HCEC 1CT (cell line): ENCODE measurements around the gene RTN4IP1.
"Not testable (repeated sequence)": the region's sequence is repeated elsewhere in the genome, so short reads cannot be mapped to it uniquely, and the experiment has no call there.

Source experiments
- DNase-seq: peaks from one replicate; pipeline ENCODE4 v3.0.0-alpha.2; 2017

RTN4IP1 gene

DNA sequence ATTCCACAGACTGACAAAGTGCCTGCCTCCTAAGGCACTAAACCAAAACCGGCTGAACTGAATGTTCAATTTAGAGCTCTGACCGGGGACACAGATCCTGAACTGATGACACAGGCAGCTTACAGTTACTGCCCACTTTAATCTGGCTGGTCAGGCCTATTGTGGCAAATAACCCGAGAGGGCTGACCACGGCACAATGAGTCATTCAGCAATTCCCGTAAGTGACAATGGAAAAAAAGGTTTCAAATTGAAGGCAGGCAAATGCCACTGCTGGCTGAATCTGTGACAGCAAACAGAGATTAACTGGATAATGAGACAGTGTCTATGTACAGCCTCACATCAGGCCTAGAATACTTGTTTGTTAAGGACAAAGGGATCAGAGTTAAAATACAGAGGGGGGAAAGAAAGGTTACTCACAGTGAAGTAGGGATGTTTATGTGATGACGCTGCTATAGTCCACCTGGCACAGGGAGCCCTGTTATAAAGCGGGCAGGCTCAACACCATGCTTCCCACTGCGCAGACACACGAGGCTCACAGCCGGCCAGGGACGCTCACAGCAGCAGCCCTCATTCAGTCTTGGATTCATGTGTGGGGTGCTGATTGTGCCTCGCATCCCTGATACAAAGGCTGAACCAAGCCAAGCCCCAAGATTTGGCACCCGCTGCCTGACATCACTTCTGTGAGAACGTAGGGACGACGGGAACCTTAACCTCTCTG is 54.4 kb downstream of the RTN4IP1 start:
- peak; percentile 61 for DNase-seq

DNA sequence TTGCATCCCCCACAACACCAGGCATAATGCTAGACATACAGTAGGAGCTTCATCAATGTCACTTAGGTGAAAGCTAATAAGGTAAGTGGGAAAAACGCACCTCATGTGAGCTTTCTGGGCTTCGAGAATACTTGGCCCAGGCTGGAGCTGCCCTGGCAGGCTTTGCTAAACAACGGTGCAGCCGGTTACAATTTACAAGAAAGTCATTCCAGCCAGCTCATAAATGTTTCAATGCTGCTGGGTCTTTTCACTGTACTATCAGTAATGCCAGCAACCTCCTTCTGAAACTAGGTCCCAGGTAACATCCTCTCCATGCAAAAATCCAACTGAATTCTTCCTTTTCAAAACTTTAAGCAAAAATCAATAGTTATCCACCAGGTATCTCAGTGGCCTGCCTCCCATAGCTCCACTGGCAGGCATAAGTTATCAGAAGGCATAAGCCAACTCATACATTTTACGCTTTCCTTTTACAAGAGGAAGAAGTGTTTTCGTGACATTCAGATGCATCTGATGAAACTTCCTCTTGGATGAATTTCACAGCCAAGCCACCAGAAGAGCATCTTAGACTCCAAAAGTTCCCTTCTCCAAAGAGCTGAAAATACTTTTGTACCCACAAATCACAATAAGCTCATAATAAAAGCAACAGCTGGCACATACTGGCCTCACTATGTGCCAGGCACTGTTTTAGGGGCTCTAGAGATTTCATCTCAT is 56.3 kb downstream of the RTN4IP1 start:
- DNase-seq = no peak

DNA sequence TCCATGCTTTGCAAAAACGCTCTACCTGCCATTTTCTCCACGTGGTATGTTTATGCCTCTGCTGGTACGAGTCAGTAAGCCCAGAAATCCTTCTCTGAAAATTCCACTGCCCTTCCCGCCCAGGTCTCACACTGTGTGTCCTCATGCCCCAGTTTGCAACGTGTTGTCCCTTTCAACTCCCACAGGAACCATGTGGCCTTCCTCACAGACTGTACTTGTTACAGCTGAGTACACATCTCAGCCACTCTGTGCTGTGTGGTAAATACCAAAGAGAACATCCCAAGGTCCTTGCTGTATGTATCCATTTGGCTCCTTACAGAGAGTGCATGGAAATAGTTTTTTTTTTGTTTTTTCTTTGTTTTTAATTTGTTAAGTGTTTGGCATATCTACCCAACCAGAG is 56.9 kb downstream of the RTN4IP1 start:
- DNase-seq = no peak

DNA sequence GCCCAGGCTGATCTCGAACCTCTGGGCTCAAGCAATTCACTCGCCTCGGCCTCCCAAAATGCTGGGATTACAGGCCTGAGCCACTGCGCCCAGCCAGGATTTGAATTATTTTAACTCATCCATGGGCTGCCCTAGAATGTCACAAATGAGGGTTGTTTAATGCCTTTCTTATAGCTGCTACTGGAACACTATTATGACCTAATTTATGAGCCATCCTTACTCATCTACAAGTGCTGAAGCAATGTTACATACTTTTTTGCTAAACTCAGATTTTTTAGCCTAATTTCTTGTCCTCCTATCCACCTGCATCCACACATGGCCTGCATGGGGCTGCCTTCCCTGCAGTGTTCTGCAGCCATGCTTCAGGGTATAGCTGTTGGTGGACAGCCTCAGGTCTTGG is 59.9 kb downstream of the RTN4IP1 start:
- DNase-seq = peak; percentile 80

GRCh38 chr6:106568530-106568929 is 60.8 kb downstream of the RTN4IP1 start:
- peak; percentile 72 for DNase-seq

GRCh38 chr6:106564476-106564875 is 64.8 kb downstream of the RTN4IP1 start:
- no peak for DNase-seq

- no peak for DNase-seq
These were observed 65.7 kb downstream of the RTN4IP1 start for GRCh38 chr6:106563614-106564013.

DNA sequence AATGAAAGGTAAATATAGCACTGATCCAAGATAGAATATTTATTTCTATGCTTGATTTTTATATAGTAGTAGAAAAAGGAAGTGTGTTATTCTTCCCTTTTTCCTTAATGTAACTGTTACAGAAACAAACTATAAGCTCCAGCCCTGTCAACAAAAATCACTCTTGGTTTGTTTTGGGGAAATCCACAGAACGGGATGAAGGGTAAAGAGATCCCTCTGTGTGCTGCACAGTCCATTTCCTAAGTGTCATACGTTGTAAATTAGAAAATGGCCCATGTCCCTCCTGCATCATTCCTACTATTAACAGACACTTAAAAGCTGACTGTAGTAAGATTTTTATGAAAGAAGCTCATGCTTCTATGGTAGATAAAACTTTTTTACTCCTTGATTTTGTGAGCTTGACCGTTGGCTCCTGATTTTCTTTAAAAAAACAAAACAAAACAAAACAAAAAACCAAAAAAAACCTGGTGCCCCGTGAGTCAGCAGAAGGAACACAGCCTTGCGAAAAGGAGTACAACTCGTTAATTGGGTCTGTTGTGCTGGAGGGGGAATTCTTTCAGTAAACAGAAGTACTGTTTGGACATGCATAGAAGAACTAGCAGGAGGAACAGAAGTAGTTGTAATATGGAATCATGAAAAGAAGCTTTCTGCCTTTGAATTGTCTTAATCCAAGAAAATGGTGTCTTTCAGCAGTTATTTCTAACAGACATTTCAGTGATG is 67.5 kb downstream of the RTN4IP1 start:
- DNase-seq = peak; percentile 15

DNA sequence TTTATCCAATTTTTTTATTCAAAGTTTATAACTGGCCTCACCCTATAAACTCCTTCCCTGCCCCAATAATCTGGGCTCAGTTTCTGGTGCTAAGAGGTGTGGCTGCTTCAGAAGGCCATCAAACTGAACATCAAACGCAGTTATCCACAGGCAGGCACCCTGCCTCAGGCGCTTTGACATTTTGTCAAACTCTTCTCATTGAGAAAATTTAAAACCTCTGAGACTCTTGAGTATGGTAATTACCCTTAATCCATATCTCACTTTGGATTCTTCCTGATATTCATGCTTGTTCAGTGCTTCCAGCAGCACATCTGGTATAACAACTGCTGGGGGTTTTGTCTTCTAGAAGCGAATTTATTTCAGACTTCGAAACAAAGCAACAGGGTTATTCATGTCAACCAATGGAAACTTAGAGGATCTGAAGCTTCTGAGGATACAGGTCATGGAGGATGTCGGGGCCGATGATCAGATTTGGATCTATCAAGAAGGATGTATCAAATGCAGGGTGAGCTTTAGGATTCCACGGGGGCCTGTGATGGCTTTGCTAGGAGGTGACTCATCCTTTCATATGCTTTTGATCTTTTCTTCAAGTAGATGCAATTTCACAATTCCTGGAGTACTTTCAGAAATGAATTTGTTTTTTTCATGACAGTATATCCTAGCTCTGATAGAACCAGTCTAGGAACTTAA is 68.2 kb downstream of the RTN4IP1 start:
- peak; percentile 83 for DNase-seq

GRCh38 chr6:106559659-106560058 is 69.6 kb downstream of the RTN4IP1 start:
- DNase-seq = not testable (repeated sequence)

DNA sequence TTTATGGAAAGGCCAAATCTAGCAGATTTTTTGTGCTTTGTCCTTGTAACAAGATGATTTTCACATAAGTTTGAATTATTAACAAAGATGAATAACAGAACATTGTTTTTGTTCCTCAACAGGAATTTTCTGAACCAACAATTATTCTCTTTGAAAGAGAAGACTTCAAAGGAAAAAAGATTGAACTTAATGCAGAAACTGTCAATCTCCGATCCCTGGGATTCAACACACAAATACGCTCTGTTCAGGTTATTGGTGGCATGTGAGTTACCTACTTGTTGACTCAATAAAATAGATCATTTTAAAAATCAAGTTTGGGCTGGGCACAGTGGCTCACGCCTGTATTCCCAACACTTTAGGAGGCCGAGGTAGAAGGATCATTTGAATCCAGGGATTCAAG is 70.9 kb downstream of the RTN4IP1 start:
- DNase-seq = no peak

GRCh38 chr6:106557837-106558236 is 71.5 kb downstream of the RTN4IP1 start:
- DNase-seq = peak; percentile 69

DNA sequence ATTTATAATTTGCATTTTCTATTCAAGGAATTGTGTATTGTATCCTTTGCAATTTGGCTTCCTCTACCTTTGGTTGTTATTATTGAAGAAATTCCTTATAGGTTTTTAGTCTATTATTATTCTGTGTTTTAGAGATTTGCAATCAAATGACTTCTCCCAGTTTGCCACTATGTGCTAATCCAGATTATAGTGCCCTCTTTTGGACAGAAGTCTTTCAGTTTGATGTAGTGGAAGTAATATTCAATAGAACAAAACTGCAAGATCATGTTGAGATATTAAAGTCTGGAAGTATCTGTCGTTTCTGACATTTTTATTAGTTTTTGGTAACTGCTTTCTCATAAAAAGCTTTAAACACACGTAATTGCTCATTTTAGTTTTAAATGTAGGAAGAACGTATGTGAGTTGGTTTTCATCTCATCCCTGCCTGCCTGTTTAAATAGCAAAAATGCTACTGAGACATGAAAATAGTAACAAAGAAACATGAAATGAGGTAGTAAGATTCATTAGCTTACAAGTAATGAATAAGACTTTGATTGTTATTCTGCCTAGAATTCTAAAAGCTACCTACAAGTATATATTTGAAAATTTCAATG is 72.8 kb downstream of the RTN4IP1 start:
- peak; percentile 56 for DNase-seq

GRCh38 chr6:106555767-106556166 is 73.5 kb downstream of the RTN4IP1 start:
- DNase-seq = no peak

DNA sequence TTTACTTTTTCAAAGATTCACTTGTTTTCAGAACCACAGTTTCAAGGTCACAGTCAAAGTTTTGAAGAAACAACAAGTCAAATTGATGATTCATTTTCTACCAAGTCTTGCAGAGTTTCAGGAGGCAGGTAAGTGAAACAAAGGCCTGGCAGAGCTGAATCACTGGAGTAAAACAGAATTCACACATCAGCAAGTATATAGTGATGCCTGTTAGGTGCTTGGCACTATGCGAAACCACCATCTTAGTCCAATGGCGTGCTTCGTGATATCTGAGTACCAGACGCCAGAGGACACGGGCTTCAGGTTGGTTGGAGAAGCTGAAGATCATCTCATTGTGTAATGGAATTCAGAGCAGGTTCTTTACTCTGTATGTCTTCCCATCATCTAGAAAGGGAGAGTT is 75.9 kb downstream of the RTN4IP1 start:
- no peak for DNase-seq

DNA sequence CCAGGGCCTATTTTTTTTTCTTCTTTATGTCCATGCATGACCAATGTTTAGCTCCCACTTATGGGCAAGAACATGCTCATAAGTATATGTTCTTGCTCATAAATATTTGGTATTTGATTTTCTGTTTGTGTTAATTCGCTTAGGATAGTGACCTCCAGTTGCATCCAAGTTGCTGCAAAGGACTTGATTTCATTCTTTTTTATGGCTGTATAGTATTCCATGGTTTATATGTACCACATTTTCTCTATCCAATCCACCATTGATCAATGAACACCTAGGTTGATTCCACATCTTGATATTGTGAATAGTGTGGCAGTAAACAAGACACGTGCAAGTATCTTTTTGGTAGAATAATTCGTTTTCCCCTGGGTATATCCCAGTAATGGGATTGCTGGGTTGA is 78.1 kb downstream of the RTN4IP1 start:
- DNase-seq = no peak

DNA sequence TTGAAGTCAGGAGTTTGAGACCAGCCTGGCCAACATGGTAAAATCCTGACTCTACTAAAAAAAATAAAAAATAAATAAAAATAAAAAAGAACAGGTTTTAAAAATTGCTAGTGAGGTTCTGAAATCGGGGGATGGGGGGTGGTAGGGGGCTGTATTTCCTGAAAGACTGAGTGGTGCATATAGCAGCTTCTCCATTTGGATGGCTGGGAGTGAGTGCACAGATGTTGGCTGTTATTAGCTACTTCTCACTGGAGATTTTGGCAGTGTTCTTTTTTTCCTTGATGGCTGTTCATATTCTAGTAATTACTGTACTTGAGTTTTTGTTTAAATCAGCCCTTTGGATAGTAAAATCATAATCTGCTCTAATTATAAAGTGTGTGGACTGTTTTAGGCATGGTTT is 79.8 kb downstream of the RTN4IP1 start:
- no peak for DNase-seq

GRCh38 chr6:106548926-106549455 is 80.3 kb downstream of the RTN4IP1 start:
- not testable (repeated sequence) for DNase-seq

DNA sequence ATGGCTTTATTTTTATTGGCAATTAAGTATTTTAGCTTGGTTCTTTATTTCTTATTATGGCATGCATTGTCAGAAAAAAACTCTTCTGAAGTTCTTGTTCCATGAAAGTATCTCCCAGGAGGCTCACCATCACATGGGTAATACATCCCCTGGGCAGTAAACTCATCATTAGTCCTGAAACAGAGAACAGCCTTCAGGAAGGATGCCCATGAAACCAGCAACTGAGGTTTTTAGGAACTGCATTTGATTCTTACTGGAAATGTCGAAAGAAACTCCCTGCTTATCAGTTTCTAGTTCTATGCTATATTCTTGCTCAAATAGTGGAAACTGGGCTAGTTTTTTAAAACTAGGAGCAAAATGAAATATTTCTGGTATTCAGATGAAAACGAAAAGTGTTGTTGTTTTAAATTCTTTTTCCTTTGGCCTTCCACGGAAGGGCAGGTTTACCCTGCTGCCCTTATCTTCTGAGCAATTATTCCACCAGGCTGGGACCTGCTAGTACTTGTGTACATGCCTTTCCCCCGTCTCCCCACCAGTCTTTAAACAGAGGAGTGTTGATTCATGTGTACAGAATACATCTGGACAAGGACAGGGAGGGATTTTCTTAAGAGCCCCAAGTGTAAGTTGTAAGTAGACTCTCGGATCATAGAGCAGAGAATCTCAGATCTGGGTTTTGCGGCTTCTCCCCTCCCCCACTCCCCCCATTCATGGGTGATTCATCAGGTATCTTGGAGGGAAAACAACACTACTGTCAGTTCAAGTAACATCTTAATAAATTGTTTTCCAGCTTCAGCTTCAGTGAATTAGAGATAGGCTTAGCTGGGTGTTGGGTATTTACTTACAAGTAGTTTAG is 81.5 kb downstream of the RTN4IP1 start:
- peak; percentile 86 for DNase-seq

DNA sequence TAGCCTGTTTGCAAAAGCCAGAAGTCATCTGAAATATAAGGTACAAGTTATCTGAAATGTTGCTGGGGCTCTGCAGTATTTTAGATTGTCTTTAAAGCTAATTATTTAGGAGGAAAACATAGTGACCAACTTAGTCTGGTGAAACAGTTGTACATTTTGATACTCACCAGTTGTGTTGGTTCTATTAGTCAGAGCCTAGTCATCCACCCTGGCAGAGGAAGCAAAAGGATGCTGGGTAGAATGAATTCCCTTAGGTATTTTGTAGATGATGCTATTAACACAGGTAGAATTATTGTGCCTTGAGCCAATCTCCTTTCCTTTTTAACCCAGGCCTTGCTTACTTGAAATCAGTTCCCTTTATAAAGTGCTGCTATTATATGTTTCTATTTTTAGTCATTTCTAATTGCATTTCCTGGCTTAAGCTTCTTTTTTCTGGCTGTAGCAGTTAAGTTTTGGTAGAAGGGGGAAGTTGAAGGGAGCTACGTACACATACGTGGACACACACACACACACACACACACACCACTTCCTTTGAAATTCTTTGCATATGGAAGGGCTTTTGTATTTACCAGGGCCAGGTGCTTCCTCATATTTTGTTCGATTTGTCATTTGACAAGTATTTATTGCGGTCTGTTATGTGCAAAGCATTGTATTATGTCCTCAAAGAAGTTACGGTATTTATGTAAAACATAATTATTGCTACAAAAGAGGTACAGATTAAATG is 82.4 kb downstream of the RTN4IP1 start:
- peak; percentile 81 for DNase-seq

GRCh38 chr6:106546261-106546690 is 83.0 kb downstream of the RTN4IP1 start:
- DNase-seq = peak; percentile 37
